Activated T-cell treated with anti-CD3 and anti-CD28 coated beads for 48 hours (primary cell): ENCODE measurements around the gene FAM234A.
"Not testable (repeated sequence)": the region's sequence is repeated elsewhere in the genome, so short reads cannot be mapped to it uniquely, and the experiment has no call there.

ENCODE experiments used
- DNase-seq: peaks from one replicate; pipeline ENCODE4 v3.0.0-alpha.2; 2020; ENCODE audit warnings: low read depth

Gene FAM234A

DNA sequence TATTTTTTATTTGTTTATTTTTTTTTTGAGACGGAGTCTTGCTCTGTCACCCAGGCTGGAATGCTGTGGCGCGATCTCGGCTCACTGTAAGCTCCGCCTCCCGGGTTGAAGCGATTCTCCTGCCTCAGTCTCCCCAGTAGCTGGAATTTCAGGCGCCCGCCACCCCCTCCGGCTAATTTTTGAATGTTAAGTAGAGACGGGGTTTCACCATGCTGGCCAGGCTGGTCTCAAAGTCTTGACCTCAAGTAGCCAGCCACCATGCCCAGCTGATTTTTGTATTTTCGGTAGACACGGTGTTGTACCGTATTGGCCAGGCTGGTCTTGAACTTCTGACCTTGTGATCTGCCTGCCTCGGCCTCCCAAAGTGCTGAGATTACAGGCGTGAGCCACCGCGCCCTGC is 4.3 kb upstream of the FAM234A start:
- DNase-seq: not testable (repeated sequence)

DNA sequence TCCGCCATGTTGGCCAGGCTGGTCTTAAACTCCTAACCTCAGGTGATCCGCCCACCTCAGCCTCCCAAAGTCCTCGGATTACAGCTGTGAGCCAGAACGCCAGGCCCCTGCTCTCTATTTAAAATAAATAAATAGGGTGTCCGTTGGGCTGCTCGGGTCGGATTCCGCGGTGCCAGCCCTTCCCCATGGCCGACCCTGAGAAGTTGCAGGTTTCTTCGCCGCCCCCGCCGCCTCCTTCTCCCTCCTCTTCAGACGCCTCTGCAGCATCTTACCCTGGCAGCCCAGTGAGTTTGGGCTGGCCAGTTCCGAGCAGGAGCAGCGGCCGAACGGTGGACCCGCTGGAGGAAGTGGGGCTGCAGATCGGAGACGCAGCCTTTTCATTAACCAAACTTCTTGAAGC is 3.7 kb upstream of the FAM234A start:
- DNase-seq: no peak

DNA sequence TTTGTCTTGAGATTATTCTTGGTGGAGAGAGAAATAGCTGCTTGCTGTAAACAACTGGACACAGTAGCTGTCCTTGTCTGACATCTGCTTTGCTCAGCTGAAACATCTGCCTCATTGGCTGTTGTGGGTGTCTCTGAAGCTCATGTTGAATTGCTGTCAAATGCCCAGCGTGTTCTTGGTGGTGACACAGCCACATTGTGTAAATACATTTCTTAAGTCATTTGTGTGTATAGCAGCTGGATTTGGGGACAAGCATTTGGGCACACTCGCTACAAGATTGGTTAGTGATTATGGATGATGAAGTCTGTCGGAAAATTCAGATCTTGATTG is 5.3 kb downstream of the FAM234A start:
- no peak for DNase-seq

DNA sequence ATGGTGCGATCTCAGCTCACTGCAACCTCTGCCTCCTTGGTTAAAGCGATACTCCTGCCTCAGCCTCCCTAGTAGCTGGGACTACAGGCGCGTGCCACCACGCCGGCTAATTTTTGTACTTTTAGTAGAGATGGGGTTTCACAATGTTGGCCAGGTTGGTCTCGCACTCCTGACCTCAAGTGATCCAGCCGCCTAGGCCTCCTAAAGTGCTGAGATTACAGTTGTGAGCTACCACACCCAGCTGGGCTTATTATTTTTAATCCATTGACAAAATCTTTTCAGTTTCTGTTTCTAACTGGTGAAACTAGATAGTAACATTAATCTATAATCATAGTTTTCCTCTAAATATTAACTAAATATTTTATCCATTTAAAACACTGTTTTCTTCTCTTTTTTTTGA is 5.9 kb downstream of the FAM234A start:
- no peak for DNase-seq

DNA sequence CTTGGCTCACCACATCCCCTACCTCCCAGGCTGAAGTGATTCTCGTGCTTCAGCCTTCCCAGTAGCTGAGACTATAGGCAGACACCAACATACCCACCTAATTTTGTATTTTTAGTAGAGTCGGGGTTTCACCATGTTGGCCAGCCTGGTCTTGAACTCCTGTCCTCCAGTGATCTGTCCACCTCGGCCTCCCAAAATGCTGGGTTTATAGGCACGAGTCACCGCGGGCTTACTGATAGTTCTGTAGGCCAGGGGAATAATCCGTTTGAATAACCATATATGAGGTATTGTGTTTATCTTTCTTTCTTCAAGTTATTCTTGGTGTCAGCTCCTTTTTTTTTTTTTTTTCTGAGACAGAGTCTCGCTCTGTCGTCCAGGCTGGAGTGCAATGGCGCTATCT is 7.7 kb downstream of the FAM234A start:
- no peak for DNase-seq

DNA sequence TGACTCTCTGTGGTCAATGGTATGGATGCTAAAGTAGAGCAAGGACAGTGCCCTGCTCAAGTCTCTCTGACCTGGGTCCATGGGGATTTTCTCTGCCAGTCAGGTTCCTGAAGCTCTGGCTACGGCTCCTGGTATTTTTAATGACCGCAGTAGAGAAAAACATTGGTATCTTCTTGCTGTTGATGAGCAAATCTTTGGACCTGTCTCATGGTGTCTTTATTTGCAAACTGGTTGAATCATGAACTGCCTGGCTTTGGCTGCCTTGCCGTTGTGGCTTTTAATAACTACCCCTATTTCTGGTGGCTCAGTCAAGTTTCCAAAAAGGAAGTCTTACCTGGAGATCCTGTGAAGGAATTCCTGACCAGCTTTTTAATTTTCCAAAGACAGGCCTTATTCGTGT is 8.7 kb downstream of the FAM234A start:
- DNase-seq: no peak

DNA sequence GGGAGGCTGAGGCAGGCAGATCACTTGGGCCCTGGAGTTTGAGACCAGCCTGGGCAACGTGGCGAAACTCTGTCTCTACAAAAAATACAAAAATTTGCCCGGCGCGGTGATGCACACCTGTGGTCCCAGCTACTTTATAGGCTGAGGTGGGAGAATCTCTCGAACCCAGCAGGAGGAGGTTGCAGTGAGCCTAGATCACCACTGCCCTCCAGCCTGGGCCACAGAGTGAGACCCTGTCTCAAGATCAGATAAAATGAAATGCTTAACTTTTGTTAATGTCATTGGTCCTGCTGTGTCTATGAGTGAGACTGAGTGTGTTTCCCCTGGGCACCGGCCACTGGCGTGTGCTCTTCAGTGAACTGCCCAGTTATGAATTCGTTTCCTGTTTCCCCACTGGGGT is 10.5 kb downstream of the FAM234A start:
- no peak for DNase-seq

DNA sequence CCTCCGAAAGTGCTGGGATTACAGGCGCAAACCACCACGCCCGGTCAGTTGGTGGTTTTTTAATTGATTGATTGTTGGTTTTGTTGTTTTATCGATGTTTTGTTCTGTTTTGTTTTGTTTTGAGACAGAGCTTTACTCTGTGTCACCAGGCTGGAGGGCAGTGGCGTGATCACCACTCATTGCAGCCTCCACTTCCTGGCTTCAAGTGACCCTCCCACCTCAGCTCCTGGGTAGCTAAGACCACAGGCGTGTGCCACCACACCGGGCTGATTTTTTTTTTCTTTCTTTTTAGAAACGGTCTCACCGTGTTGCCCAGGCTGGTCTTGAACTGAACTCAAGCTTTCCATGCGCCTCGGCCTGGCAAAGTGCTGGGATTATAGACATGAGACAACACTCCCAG is 12.4 kb downstream of the FAM234A start:
- no peak for DNase-seq

DNA sequence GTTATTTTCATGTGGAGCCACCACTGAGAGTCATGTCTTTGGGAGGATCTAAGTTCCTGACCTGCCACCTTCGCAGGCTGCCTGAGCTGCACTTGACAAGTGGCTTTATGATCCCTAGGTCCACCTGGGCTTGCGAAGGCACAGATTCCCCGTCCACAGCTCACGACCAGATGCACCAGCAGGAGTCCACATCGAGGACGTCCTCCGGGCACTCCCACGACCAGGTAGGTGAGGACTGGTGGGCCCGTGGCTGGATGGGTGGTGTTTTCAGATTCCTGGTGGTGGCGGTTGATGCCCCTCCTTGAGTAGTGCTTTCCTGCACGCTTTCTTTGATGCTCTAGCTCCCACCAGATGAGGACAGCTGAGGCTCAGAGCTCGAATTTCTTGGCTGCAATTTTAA is 14.8 kb downstream of the FAM234A start:
- no peak for DNase-seq

DNA sequence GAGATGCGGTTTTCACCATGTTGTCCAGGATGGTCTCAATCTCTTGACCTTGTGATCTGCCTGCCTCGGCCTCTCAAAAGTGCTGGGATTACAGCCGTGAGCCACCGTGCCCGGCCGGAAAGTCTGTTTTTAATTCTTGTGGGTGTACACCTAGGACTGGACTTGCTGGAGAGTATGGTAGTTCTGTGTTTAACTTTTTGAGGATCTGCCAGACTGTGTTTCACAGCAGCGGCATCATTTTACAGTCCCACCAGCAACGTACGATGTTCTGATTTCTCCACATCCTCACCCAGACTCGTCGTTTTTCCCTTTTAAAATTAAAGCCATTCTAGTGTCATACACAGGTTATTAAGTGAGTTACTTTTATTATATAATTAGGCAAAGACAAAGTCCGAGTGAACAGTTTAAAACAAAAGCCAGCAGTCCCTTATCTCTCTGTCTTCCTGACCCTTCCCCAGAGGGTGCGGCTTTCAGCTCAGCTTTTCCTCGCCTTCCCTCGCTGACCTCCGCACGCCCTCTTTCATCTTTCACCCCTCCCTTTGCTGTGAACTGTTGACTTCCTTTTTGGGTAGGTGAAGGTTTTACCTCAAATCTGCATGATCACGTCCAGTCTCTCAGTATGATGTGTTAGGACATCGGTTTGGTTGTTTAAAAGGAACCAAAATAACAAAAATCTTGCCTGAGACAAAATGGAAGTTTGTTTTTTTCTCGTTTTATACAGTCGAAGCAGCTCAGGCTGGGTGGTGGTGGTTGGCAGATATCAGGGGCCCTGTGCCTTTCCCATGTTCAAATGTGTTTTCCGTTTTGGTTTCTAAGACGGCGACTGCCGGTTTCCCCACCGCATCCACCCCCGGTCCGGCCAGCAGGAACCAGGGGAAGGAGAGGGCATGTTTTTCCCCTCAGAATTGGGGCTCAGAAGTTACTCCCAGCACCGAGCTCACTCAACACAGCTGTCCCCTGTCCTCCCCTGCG is 18.0 kb downstream of the FAM234A start:
- DNase-seq: no peak

DNA sequence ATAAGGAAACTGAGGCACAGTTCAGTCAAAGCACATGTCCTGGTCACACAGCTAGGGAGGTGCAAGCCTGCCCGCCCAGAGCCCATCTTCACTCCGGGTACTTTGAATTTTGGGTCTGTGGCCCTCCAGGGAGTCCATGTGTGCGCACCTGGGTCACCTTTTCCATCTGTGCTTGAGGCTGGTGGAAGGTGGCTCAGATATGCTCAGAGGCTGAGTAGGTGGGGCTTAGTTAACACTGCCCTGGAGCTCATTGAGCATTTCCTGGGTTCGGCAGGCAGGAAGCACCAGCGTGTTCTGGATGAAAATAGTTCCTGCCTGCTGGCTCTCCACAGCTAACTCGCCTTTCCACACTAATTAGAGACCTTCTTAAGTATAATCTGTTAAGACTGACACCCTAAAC is 19.2 kb downstream of the FAM234A start:
- no peak for DNase-seq

DNA sequence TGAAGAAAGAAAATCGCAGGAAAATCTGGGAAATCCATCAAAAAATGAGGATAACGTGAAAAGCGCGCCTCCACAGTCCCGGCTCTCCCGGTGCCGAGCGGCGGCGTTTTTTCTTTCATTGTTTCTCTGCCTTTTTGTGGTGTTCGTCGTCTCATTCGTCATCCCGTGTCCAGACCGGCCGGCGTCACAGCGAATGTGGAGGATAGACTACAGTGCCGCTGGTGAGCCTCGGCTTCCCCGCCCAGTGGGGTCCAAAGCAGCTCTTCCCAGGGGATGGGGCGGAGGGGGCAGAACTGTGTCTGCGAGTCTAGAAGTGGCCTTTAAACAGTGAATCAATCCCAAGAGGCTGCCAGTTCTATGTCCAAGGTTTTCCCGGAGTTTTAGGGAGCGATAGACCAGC is 19.8 kb downstream of the FAM234A start:
- no peak for DNase-seq

DNA sequence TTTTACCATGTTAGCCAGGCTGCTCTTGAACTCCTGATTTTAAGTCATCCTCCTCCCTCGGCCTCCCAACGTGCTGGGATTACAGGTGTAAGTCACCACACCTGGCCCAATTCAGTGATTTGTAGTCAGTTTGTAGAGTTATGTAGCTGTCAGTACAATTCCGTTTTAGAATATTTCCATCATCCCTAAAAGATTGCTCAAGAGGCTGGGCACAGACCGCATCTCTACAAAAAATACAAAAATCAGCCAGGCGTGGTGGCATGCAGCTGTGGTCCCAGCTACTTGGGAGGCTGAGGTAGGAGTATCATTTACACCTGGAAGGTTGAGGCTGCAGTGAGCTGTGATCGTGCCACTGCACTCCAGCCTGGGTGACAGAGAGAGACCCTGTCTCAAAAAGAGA is 20.6 kb downstream of the FAM234A start:
- no peak for DNase-seq

DNA sequence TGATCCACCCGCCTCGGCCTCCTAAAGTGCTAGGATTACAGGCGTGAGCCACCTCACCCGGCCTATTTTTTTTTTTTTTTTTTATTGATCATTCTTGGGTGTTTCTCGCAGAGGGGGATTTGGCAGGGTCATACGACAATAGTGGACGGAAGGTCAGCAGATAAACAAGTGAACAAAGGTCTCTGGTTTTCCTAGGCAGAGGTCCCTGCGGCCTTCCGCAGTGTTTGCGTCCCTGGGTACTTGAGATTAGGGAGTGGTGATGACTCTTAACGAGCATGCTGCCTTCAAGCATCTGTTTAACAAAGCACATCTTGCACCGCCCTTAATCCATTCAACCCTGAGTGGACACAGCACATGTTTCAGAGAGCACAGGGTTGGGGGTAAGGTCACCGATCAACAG is 23.5 kb downstream of the FAM234A start:
- not testable (repeated sequence) for DNase-seq

DNA sequence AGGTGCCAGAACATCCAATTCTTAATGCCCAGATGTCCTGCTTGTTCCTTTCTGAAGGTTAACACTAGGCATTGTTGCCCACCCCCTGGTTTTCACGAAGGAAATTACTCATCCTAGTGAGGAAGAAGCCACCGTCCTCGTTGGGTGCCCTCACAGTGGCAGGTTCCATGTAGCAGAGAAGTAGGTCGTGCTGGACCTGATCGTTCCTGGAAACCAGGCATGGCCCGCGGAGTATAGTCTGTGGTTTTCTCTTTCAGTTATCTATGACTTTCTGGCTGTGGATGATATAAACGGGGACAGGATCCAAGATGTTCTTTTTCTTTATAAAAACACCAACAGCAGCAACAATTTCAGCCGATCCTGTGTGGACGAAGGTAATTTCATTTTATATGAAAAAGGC is 24.6 kb downstream of the FAM234A start:
- DNase-seq: no peak

DNA sequence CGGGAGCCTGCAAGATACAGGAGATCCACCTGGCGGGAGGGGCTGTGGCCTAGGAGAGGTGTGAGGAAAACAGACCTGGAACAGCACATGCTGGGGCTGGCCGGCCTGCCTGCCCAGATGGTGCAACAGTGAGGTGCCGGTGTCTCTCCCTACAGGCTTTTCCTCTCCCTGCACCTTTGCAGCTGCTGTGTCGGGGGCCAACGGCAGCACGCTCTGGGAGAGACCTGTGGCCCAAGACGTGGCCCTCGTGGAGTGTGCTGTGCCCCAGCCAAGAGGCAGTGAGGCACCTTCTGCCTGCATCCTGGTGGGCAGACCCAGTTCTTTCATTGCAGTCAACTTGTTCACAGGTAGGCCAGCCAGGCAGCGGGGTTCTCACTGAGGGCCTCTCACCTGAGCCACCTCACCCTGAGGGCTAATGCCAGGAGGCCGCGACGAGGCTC is 25.2 kb downstream of the FAM234A start:
- no peak for DNase-seq

DNA sequence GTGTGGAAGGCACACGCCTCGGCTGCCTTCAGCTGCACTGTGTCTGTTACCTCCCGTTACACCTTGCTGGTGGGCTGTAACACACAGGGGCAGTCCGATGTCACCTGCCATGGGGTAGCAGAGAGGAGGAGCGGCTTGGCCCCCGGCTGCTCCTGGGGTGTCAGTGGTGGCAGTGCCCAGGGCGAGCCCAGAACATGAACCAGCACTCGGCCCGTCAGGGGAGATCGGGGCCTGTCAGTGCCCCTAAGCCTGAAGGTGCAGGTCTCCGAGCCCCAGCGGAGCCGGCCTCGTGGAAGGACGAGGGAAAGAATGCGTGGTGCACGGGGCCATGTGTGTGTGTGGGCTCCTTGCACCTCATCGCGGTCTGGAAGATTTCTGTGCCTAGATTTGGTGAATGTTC is 25.7 kb downstream of the FAM234A start:
- DNase-seq: no peak

DNA sequence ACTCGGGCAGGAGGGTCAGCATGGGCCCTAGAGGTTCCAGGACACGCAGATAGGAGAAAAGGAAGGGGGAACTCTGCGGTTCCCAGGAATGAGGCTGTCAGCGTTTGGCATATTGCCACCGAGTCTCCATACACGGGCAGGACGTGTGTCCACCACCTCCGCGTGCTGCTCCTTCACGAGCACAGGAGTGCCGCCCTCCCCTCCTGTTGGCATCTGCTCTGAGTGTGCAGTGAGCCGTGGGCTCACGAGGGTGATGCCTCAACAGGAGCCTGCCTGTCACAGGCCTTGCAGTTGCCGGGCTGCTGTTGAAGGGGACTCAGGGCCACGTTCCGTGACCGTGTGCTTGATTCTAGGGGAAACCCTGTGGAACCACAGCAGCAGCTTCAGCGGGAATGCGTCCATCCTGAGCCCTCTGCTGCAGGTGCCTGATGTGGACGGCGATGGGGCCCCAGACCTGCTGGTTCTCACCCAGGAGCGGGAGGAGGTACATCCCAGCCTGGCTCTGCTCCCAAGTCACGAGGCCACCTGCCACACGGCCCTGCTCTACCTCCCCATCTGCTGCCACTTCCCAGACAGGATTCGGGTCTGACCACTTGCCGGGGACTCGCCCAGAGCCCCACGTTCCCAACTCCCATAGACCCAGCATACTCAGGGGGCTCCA is 26.5 kb downstream of the FAM234A start:
- DNase-seq: no peak

DNA sequence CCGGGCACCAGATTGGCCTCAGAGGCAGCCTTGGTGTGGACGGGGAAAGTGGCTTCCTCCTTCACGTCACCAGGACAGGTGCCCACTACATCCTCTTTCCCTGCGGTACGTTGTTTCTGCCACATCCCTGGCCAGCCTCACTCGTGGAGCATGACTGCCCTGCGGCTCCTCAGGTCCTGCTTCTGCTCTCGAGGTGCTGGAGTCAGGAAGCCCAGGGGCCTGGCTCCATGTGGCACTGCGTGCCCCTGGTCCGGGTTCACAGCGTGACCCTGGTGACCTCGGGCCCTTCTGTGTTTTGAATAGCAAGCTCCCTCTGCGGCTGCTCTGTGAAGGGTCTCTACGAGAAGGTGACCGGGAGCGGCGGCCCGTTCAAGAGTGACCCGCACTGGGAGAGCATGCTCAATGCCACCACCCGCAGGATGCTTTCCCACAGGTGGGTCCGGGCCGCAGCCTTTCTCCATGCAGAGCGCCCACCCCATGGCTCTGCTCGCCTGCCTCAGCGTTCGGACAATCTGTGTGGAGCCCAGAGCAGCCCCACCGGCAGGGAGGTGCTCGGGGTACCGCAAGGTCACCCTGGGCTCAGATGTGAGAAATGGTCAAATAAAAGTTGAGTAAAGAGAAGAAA is 27.6 kb downstream of the FAM234A start:
- DNase-seq: no peak

DNA sequence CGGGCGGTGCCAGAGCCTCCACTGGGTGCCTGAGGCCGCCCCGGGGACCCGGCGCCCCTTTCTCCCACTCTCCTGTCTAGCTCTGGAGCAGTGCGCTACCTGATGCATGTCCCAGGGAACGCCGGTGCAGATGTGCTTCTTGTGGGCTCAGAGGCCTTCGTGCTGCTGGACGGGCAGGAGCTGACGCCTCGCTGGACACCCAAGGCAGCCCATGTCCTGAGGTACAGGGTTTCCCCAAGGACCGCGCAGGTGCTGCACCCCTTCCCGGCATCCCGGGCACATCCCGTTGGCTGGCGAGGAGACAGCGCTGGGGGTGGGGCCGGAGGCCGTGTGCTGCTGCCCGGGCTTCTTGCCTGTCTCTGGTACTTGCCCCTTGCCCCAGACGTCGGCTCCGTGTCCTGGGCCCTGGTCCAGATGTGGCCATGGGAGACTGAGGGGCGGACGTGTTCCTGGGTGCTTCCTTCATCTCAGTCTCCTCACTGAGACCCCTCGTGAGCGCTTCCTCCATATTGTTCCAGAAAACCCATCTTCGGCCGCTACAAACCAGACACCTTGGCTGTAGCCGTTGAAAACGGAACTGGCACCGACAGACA is 28.7 kb downstream of the FAM234A start:
- no peak for DNase-seq

DNA sequence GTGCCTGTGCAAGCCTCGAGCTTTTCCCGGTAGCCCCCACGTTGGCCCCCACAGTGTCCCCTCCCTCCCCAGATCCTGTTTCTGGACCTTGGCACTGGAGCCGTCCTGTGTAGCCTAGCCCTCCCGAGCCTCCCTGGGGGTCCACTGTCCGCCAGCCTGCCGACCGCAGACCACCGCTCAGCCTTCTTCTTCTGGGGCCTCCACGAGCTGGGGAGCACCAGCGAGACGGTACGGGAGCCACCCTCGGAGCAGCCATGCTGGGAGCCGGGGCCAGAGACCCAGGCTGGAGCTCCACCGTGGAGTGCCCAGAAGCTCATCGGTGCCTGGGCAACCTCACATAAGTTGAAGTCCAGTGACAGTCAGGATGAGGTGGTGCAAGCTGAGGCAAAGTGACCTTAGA is 29.3 kb downstream of the FAM234A start:
- no peak for DNase-seq

DNA sequence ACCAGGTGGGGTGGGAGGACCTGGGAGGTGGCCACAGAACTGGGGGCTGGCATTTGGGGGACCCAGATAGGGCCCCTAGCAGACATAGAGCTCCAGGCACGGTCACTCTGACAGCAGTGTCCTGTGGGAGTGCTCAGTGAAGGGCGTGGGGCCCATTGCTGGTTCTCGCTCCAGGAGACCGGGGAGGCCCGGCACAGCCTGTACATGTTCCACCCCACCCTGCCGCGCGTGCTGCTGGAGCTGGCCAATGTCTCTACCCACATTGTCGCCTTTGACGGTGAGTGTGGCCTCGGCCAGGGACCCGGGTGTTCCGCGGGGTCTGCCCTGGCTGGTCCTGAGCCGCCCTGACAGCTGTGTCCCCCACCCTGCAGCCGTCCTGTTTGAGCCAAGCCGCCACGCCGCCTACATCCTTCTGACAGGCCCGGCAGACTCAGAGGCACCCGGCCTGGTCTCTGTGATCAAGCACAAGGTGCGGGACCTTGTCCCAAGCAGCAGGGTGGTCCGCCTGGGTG is 29.9 kb downstream of the FAM234A start:
- no peak for DNase-seq
